ENCODE measurements around the gene GRB2.

GRCh38 chr17:75442168-75443103, 37.0 kb upstream of the GRB2 start:
- no peak for TF ChIP-seq POLR2A (IDR thresholded peaks at IDR 0.05; ENCODE audit: low read length)
- no peak for TF ChIP-seq GATA1 (IDR thresholded peaks at IDR 0.05; ENCODE audit: low read depth, low read length)

Data from erythroblast (primary cell).